Measurements from ENCODE around the gene KRTAP10-6. TPM values are rescaled to one million over a fixed set of nuclear protein-coding genes. Genes with fewer than 3 reads are reported as not detected.

The KRTAP10-6 gene
- total RNA-seq, 3 donors from 2014 or later: not detected

DNA sequence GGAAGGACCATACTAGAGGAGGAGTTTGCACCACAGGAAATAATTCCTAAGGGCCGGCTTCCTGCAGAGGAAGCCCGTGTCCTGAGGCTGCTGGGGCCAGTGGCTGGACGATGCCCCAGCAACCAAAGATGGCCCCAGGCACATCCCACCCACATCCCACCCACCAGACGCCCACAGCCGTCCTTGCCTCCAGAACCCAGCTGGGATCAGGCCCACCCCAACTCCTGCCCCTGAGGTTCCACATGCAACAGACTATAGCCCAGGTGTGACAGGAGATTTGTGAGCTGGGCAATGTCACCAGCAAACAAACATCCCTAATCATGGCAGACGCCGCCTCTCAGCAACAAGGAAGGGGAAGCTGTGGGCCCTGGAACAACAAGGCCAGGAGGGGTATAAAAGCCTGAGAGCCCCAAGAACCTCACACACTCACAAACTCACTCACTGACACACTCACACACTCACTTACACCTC lies 34.4 kb upstream of the KRTAP10-6 start, which contains the start of gene KRTAP10-9:
Gene KRTAP10-9 (plus strand): TSS at position 421 of the 471 bp plus-strand sequence. CDS start 79 bp downstream, outside the sequence.
- no peak for DNase-seq
- peaks cover 25% of the 10 kb centered on the region for H3K4me1 Mint-ChIP-seq (ENCODE audit: low read depth)
- no peaks in the 10 kb centered on the region for H3K27me3 Mint-ChIP-seq (ENCODE audit: low read depth)
- peaks cover 42% of the 10 kb centered on the region for H3K9me3 Mint-ChIP-seq
- no peak for ATAC-seq
- no peak within 1 kb of the TSS for H3K4me3 Mint-ChIP-seq
- peaks cover 4% of the 10 kb centered on the region for H3K36me3 Mint-ChIP-seq (ENCODE audit: insufficient read depth)

DNA sequence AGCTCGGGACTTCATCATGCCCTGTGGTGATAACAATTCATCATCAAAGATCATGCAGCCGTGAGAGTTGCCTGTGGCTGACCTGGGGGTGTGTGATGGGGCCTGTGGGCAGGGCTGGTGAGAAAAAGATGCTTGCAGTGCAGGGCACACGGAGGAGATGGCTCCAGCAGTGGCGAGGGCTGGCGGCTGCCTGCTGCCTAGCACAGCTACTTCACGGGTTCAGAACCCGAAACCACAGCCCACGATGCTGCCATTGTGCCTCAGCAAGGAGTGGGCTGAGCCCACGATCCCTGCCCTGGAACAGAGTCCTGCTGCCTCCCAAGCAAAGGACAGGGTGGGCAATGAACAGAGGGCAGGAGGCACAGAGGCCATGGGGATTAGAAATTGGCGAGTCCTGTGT lies 34.0 kb upstream of the KRTAP10-6 start:
- Mint-ChIP-seq H3K27me3 (ENCODE audit: low read depth) (no peaks in the 10 kb centered on the region), H3K9me3 (peaks cover 39% of the 10 kb centered on the region), H3K4me3 (no peak overlapping the region), H3K4me1 (ENCODE audit: low read depth) (peaks cover 25% of the 10 kb centered on the region), H3K36me3 (ENCODE audit: insufficient read depth) (peaks cover 3% of the 10 kb centered on the region)
- no peak for ATAC-seq
- DNase-seq: no peak

DNA sequence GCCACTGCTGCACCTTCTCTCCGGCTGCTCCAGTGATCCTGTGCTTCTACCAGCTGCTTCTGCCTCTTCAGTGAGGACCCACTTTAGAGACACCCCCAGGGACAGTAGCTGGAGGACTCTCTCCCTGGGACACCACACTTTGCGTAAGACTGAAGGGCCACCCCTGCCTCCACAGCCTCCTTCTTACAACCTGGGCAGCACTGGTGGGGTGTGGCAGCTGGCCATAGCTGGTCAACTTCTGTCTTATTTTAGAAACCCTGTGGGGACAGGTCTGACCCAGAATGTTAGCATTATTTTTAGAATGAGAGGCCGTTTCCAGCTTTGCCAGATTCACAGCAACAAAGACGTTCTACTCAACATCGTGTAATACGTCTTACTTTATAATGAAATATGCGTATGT lies 33.5 kb upstream of the KRTAP10-6 start:
- Mint-ChIP-seq H3K36me3 (ENCODE audit: insufficient read depth) (peaks cover 3% of the 10 kb centered on the region), H3K4me1 (ENCODE audit: low read depth) (peaks cover 25% of the 10 kb centered on the region), H3K27me3 (ENCODE audit: low read depth) (no peaks in the 10 kb centered on the region), H3K4me3 (no peak overlapping the region), H3K9me3 (peaks cover 34% of the 10 kb centered on the region)
- DNase-seq: no peak
- ATAC-seq: no peak

DNA sequence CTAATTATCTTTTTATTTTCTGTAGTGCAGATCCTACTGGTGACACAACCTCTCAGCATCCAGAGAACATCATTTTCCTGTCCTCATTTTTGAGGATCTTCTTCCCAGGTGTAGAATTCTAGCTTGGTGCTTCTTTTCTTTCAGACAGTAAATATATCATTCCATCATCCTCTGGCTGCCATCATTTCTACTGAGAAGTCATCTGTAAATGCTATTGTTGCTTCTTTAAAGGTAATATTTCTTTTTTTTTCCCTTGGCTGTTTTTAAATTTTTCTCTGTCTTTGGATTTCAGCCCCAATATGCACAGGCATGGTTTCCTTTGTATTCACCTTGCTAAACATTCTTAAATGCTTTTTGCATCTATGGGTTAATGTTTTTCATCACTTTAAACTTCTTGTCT lies 31.3 kb upstream of the KRTAP10-6 start:
- H3K4me1 Mint-ChIP-seq (ENCODE audit: low read depth): peaks cover 31% of the 10 kb centered on the region
- peaks cover 44% of the 10 kb centered on the region for H3K9me3 Mint-ChIP-seq
- no peak overlapping the region for H3K4me3 Mint-ChIP-seq
- H3K36me3 Mint-ChIP-seq (ENCODE audit: insufficient read depth): peaks cover 11% of the 10 kb centered on the region
- H3K27me3 Mint-ChIP-seq (ENCODE audit: low read depth): no peaks in the 10 kb centered on the region
- ATAC-seq: no peak
- no peak for DNase-seq

DNA sequence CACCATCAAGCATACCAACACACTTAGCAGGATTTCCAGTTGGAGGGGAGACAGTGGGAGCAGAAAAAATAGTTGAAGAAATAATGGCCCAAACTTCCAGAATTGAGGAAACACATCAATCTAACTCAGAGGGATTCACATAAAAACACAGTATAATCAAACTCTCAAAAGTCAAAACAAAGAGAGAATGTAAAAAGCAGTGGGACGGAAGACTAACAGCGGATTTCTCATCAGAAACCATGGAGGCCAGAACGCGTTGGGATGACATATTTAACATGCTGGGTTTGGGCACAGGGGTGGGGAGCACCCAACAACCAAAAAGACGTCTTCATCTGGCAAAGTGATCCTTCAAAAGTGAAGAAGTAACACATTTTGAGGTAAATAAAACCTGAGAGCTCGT lies 27.6 kb upstream of the KRTAP10-6 start:
- no peak for DNase-seq
- Mint-ChIP-seq H3K36me3 (ENCODE audit: insufficient read depth) (peaks cover 11% of the 10 kb centered on the region), H3K4me3 (no peak overlapping the region), H3K27me3 (ENCODE audit: low read depth) (no peaks in the 10 kb centered on the region), H3K4me1 (ENCODE audit: low read depth) (peaks cover 49% of the 10 kb centered on the region), H3K9me3 (peaks cover 44% of the 10 kb centered on the region)
- ATAC-seq: no peak

DNA sequence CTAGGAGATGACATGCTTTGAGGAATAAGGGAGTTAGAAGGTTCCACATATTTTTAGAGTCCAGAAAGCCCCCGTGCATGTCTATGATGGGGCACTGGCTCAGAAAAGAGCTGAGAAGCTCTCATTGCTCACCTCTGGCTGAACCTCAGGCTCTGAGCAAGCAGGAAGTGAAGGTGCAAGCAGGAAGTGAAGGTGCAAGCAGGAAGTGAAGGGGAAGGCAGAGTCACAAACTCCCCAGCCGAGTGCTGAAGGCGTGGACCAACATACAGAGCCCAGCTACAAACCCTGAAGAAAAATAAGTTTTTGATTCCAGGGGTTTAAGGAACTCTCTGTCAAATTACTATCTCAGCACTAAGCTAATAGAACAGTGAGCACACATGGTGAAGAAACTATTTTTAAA lies 26.6 kb upstream of the KRTAP10-6 start:
- peak; percentile 50 for DNase-seq
- peaks cover 9% of the 10 kb centered on the region for H3K36me3 Mint-ChIP-seq (ENCODE audit: insufficient read depth)
- peaks cover 50% of the 10 kb centered on the region for H3K4me1 Mint-ChIP-seq (ENCODE audit: low read depth)
- H3K4me3 Mint-ChIP-seq: peak overlapping the region; percentile 49
- no peaks in the 10 kb centered on the region for H3K27me3 Mint-ChIP-seq (ENCODE audit: low read depth)
- peaks cover 36% of the 10 kb centered on the region for H3K9me3 Mint-ChIP-seq
- ATAC-seq: peak; percentile 96 to 100

DNA sequence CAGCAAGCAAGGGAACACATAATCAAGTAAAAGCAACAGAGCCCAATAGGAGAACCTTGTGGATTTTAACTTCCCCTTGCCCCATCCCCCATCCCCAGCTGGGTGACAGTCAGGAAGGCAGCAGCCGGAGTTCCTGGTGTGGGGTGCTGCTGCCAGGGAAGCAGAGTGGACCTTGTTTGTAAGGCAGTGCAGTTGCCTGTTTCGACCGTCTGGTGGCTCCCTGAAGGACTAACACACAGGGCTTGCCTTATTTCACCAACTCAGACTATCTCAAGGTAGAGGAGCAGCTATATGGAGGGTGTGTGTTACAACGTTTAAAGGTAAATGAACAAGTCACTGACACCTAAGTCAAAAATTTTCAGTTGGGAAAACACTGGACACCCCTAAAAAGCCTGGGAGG lies 26.2 kb upstream of the KRTAP10-6 start:
- Mint-ChIP-seq H3K36me3 (ENCODE audit: insufficient read depth) (peaks cover 8% of the 10 kb centered on the region), H3K9me3 (peaks cover 32% of the 10 kb centered on the region), H3K27me3 (ENCODE audit: low read depth) (no peaks in the 10 kb centered on the region), H3K4me1 (ENCODE audit: low read depth) (peaks cover 50% of the 10 kb centered on the region), H3K4me3 (peak overlapping the region; percentile 49)
- DNase-seq: no peak
- peak; percentile 42 to 44 for ATAC-seq

DNA sequence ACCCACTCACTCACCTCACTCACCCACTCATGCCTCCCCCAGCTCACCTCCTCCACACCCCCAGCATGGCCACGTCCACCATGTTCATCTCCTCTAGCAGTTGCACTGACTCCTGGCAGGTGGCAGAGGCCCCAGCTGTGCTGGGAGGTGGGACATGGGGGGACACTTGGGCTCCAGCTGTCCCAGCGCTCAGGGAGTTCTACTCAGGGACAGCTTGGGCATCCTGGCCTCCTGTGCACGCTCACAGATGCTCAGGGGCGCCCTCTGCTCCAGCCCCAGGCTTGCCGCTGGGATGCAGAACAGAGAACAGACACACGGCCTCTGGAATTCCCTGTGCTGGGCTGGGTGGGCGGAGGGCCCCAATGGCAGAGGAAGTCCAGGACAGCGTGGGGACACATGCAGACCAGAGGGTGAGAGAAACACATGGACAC lies 24.8 kb upstream of the KRTAP10-6 start:
- Mint-ChIP-seq H3K36me3 (ENCODE audit: insufficient read depth) (peaks cover 8% of the 10 kb centered on the region), H3K4me3 (no peak overlapping the region)
- no peak for ATAC-seq

DNA sequence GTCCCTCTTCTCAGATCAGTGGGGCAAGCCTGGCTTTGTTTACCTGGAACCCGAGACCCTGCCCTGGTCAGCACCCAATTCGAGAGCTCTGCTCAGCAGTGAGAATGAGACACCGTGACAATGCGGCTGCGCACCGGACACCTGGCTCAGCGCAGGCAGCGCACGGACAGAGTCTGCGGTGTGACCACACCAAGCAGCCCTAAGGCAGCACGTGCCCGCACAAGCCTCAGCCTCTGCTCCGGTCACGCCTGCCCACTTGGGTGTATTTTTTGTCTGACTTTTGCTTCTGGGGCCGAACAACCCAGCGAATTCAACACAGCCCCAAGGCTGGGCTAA lies 24.3 kb upstream of the KRTAP10-6 start:
- ATAC-seq: no peak
- H3K4me3 Mint-ChIP-seq: no peak overlapping the region

More for the DNA sequence above, 24.8 kb upstream of the KRTAP10-6 start:
- Mint-ChIP-seq H3K4me1 (ENCODE audit: low read depth) (peaks cover 50% of the 10 kb centered on the region), H3K27me3 (ENCODE audit: low read depth) (no peaks in the 10 kb centered on the region), H3K9me3 (peaks cover 19% of the 10 kb centered on the region)
- DNase-seq: no peak

DNA sequence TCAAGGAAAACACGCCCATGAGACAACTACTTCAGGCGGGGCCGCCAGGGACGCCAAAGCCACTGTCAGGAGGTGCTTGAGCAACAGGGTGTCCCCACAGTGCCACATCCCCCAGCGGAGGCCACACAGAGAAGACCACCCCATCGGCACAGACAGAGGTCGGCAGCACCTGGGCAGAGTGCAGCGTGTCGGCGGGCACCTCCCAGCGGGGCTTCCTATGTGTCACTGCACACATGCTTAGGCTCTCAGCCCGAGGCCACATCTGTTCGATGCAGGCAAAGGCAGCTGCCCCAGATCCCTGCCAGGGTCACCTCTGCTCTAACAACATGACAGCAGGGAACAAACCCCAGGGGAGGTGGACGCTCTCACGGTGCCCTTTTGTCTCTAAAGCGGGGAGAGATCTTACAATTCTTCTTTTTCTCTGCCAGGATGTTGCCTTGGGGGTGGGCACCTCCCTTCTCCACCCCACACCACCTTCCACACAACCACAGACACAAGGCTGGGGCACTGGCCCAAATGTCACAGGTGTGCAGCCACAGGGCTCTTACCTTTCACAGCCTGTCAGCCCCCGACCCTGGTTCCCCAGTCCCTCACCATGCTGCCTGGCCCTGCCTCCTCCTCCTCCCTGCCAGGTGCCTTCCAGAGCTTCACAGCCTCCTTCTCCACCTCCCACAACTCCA lies 23.7 kb upstream of the KRTAP10-6 start:
- Mint-ChIP-seq H3K4me1 (ENCODE audit: low read depth) (peaks cover 50% of the 10 kb centered on the region), H3K36me3 (ENCODE audit: insufficient read depth) (peaks cover 11% of the 10 kb centered on the region), H3K9me3 (peaks cover 20% of the 10 kb centered on the region), H3K27me3 (ENCODE audit: low read depth) (no peaks in the 10 kb centered on the region), H3K4me3 (no peak overlapping the region)
- DNase-seq (no peak), ATAC-seq (no peak)

More for the DNA sequence above, 24.3 kb upstream of the KRTAP10-6 start:
- Mint-ChIP-seq H3K36me3 (ENCODE audit: insufficient read depth) (peaks cover 8% of the 10 kb centered on the region), H3K9me3 (peaks cover 19% of the 10 kb centered on the region), H3K27me3 (ENCODE audit: low read depth) (no peaks in the 10 kb centered on the region), H3K4me1 (ENCODE audit: low read depth) (peaks cover 50% of the 10 kb centered on the region)
- DNase-seq: no peak

DNA sequence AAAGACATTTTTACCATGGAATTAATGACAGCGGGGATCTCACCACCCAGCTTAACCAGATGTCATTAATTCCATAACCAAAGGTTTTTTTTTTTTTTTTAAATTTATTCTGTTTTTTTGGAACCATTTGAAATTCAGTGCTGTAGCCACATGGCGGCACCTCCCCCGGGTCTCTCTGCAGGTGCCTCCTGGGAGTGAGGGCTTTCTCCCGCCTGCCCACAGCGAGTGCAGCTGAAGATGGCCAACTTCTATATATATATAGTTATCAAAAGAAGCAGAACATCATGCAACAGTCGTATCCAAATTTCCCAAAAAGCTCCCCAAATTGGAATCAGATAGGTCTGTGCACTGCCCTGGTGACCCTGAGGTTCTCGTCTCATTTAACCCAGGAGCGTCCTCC lies 23.2 kb upstream of the KRTAP10-6 start:
- Mint-ChIP-seq H3K4me3 (no peak overlapping the region), H3K36me3 (ENCODE audit: insufficient read depth) (peaks cover 11% of the 10 kb centered on the region), H3K4me1 (ENCODE audit: low read depth) (peaks cover 47% of the 10 kb centered on the region), H3K27me3 (ENCODE audit: low read depth) (no peaks in the 10 kb centered on the region), H3K9me3 (peaks cover 20% of the 10 kb centered on the region)
- DNase-seq: no peak
- no peak for ATAC-seq

DNA sequence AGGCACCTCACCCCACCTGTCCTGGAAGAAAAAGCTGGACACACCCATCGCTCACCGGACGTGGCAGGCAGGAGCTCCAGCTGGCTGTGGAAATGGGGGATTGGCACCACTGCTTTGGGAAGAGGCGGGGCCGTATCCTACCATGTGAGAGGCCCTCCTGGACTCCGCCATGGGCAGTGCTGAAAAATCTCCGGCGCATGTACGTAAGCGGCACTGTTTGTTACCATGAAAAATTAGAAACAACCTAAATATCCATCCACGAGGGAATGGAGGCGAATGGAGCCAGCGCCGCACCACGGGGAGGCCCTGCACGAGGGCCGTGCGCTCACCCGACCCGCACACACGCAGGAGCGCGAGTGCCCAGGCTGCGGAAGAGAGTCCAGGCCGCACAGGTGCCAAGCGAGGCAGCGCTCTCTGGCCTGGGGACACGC lies 22.7 kb upstream of the KRTAP10-6 start:
- DNase-seq (no peak), ATAC-seq (no peak)
- Mint-ChIP-seq H3K9me3 (peaks cover 17% of the 10 kb centered on the region), H3K27me3 (ENCODE audit: low read depth) (no peaks in the 10 kb centered on the region), H3K4me1 (ENCODE audit: low read depth) (peaks cover 45% of the 10 kb centered on the region), H3K36me3 (ENCODE audit: insufficient read depth) (peaks cover 11% of the 10 kb centered on the region), H3K4me3 (no peak overlapping the region)

DNA sequence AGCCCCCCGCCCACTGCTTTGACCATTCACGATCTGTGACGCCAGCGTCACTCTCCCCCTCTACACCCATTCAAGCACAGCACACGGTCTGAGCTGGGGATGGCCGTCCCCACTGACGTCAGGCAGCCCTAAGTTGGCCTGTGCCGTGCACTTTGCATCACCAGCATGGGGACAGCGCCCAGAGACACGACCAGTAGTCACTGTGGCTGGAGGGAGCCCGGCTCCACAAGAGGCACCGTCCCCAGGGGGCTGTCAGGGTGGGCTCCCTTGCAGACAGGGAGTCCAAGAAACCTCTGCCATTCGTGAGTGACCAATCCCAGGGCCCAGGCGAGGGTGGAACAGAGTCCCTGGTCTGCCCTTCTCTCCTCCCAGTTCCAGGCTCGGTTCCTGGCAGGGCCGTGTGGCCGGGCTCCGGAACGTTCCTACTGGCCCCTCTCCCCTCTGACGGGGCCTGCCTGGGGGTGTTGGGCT lies 21.9 kb upstream of the KRTAP10-6 start:
- peaks cover 9% of the 10 kb centered on the region for H3K36me3 Mint-ChIP-seq (ENCODE audit: insufficient read depth)

DNA sequence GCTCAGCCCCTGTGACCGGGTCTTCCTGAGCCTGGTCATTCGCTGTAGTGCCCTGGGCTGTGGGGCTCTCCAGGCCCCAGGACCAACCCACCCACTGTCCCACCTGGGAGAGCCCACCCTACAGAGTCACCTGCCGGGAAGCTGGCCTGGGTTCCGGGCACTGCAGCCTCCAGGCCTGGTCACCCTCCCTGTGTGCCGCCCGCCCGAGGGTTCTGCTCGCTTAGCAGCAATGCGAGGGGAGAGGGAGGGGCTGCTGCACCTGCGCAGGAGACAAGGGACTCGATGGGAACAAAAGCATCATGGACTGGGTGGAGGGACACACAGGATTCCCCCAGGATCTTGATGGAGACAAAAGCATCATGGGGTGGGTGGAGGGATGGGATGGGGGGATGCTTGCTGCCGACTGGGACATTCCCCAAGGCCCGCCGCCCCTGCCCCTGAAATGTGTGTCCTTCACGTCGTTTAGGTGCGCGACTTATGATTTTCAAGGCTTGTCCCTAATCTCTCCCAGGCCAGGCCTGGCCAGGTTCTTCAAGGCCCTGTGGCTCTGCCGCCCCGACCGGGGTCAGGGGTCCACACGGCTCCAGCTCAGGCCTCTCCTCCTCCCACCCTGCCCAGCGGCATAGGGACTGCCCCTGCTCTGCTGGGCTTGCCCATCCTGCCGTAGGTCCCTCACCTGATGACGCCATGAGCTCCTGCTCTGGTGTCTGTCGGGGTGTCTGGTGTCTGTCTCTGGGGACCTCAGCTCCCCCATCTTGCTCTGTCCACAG lies 21.3 kb upstream of the KRTAP10-6 start:
- Mint-ChIP-seq H3K4me3 (no peak overlapping the region), H3K36me3 (ENCODE audit: insufficient read depth) (peaks cover 7% of the 10 kb centered on the region), H3K9me3 (peaks cover 18% of the 10 kb centered on the region), H3K4me1 (ENCODE audit: low read depth) (peaks cover 31% of the 10 kb centered on the region), H3K27me3 (ENCODE audit: low read depth) (no peaks in the 10 kb centered on the region)
- ATAC-seq (no peak), DNase-seq (no peak)

More for the DNA sequence above, 21.9 kb upstream of the KRTAP10-6 start:
- Mint-ChIP-seq H3K9me3 (peaks cover 17% of the 10 kb centered on the region), H3K4me1 (ENCODE audit: low read depth) (peaks cover 38% of the 10 kb centered on the region), H3K27me3 (ENCODE audit: low read depth) (no peaks in the 10 kb centered on the region), H3K4me3 (no peak overlapping the region)
- DNase-seq (no peak), ATAC-seq (no peak)

Data from activated T-cell treated with anti-CD3 and anti-CD28 coated beads, Interleukin-2, amount 50 U/mL, for 4 hours (primary cell).